ENCODE data around the gene MC3R.

GRCh38 chr20:56271974-56272373 is 23.4 kb downstream of the MC3R start:
- TF ChIP-seq REST (IDR thresholded peaks at IDR 0.05; ENCODE audit: insufficient read depth in 1 of 2, low read depth in 2 of 2, low read length in 2 of 2) (no peak), FOXP2 (optimal IDR thresholded peaks at IDR 0.05; ENCODE audit: borderline replicate concordance, extremely low read depth, extremely low read length, insufficient read depth) (no peak), POLR2AphosphoS5 (IDR thresholded peaks at IDR 0.05; ENCODE audit: low read depth, low read length) (no peak)
